GM18499 (cell line): ENCODE results near the gene ACOT2.
"Not testable (repeated sequence)": the region's sequence is repeated elsewhere in the genome, so short reads cannot be mapped to it uniquely, and the experiment has no call there.

Experiments
- ATAC-seq: cut with Tn5 transposase; IDR thresholded peaks from one replicate; pipeline ENCODE4 v1.9.1; 2021; ENCODE audit warnings: moderate number of reproducible peaks; ENCODE audit not compliant: insufficient read depth, unreplicated experiment

ACOT2 gene

GRCh38 chr14:73567358-73567757, 1.7 kb upstream of the ACOT2 start:
- no peak for ATAC-seq

GRCh38 chr14:73567951-73568885, 795 bp upstream of the ACOT2 start:
- no peak for ATAC-seq

- not testable (repeated sequence) for ATAC-seq
Observed at GRCh38 chr14:73568886-73569184, 178 bp upstream of the ACOT2 start.

GRCh38 chr14:73570913-73571312, 1.9 kb downstream of the ACOT2 start:
- not testable (repeated sequence) for ATAC-seq

GRCh38 chr14:73573034-73573433, 4.0 kb downstream of the ACOT2 start:
- not testable (repeated sequence) for ATAC-seq

GRCh38 chr14:73573740-73574139, 4.7 kb downstream of the ACOT2 start:
- not testable (repeated sequence) for ATAC-seq

GRCh38 chr14:73574251-73574650, 5.2 kb downstream of the ACOT2 start:
- not testable (repeated sequence) for ATAC-seq

GRCh38 chr14:73576391-73576790, 7.4 kb downstream of the ACOT2 start:
- no peak for ATAC-seq

- not testable (repeated sequence) for ATAC-seq
Observed at GRCh38 chr14:73577214-73577613, 8.2 kb downstream of the ACOT2 start.

- ATAC-seq: not testable (repeated sequence)
Observed at GRCh38 chr14:73582102-73582979, 13.3 kb downstream of the ACOT2 start.

GRCh38 chr14:73588695-73589094, 19.7 kb downstream of the ACOT2 start:
- ATAC-seq: no peak

GRCh38 chr14:73589116-73589515, 20.1 kb downstream of the ACOT2 start:
- ATAC-seq: no peak

- ATAC-seq: not testable (repeated sequence)
Observed at GRCh38 chr14:73590673-73591004, 21.6 kb downstream of the ACOT2 start.

GRCh38 chr14:73591690-73592449, 22.9 kb downstream of the ACOT2 start, which contains the start of gene ACOT4:
TSS of gene ACOT4 (plus strand) at chr14:73591873. CDS start at chr14:73591960, 87 bp downstream.
- no peak for ATAC-seq

- no peak for ATAC-seq
Observed at GRCh38 chr14:73594491-73594890, 25.5 kb downstream of the ACOT2 start.

- no peak for ATAC-seq
Observed at GRCh38 chr14:73599499-73599898, 30.5 kb downstream of the ACOT2 start.

GRCh38 chr14:73602994-73603393, 34.0 kb downstream of the ACOT2 start:
- ATAC-seq: no peak

- ATAC-seq: no peak
Observed at GRCh38 chr14:73606271-73606670, 37.3 kb downstream of the ACOT2 start.

GRCh38 chr14:73607241-73607640, 38.2 kb downstream of the ACOT2 start:
- ATAC-seq: no peak

- no peak for ATAC-seq
Observed at GRCh38 chr14:73610687-73611086, 41.7 kb downstream of the ACOT2 start.
